K562 (cell line): ENCODE data around the gene TOX3. TPM values are rescaled to one million over a fixed set of nuclear protein-coding genes. Genes with fewer than 3 reads are reported as not detected.

Experiments
- C11orf30 ChIP-seq: fragments of 450-650 bp; IDR thresholded peaks from 2 replicates; pipeline ENCODE4 v1.6.1; 2016; ENCODE audit warnings: low read depth, mild to moderate bottlenecking
- CCAR2 ChIP-seq: fragments of 200-400 bp; formaldehyde crosslinking; IDR thresholded peaks from 2 replicates; pipeline ENCODE4 v1.6.1; 2017; ENCODE audit warnings: mild to moderate bottlenecking, low read depth, low read length
- CREM ChIP-seq: IDR thresholded peaks from 2 replicates; pipeline ENCODE4 v1.6.1; 2014; ENCODE audit warnings: antibody characterized with exemption, low read depth
- FOXK2 ChIP-seq, 2 experiments: fragments of 450-650 bp; IDR thresholded peaks in 1 of 2; conservative IDR thresholded peaks in 1 of 2; 2 replicates each; pipeline ENCODE4 v1.6.1; 2016; ENCODE audit warnings: low read depth in 2 of 2, mild to moderate bottlenecking in 1 of 2
- JUNB ChIP-seq: fragments of 450-650 bp; formaldehyde crosslinking; conservative IDR thresholded peaks from 2 replicates; pipeline ENCODE4 v1.4.0; 2020; ENCODE audit warnings: mild to moderate bottlenecking
- PTTG1 ChIP-seq: fragments of 450-650 bp; IDR thresholded peaks from 2 replicates; pipeline ENCODE4 v1.6.1; 2016; ENCODE audit warnings: low read depth, mild to moderate bottlenecking, missing genetic modification characterization, missing compliant biosample characterization
- RB1 ChIP-seq: fragments of 450-650 bp; IDR thresholded peaks from 2 replicates; pipeline ENCODE4 v1.6.1; 2017; ENCODE audit warnings: low read depth, mild to moderate bottlenecking
- REST ChIP-seq, 2 experiments: fragments of 450-650 bp; formaldehyde crosslinking in 1 of 2; IDR thresholded peaks; 2 replicates each; pipeline versions ENCODE4 v1.4.0 to v1.6.1; 2014 to 2020; ENCODE audit warnings: mild to moderate bottlenecking in 2 of 2, borderline replicate concordance in 1 of 2, low read depth in 1 of 2
- polyA plus RNA-seq, 8 experiments: library from polyadenylated mRNA; depleted of rRNA in 4 of 8; stranded (reverse) in 5 of 8; unstranded in 3 of 8; fragments of >200 nt; fragmentation: Nextera tagmentation in 2 of 8; fragmentation: Illumina TruSeq in 1 of 8; extraction: Ambion mirVana in 2 of 8; extraction: Trizol in 1 of 8; gene quantifications; 2 replicates each; pipeline versions ENCODE4 v1.2.1 to v1.2.3, GENCODE V29; 2011 to 2014; ENCODE audit warnings: inconsistent platforms in 1 of 8, missing spikeins in 1 of 8
- total RNA-seq, 7 experiments: library from RNA; depleted of rRNA in 6 of 7; stranded (reverse); fragments of >200 nt in 6 of 7; fragmentation: Illumina TruSeq in 2 of 7; extraction: Trizol in 2 of 7; gene quantifications; 2 replicates each; pipeline versions ENCODE4 v1.2.1 to v1.2.3, GENCODE V29; 2011 to 2021; ENCODE audit warnings: low replicate concordance in 1 of 7

The TOX3 gene
- total and polyA plus RNA-seq, 9 of the 15 experiments (the other 6 are each of a cell fraction or from before 2014, with no cell fraction given), result not detected

GRCh38 chr16:52437277-52437670 is 109.7 kb downstream of the TOX3 start (continued):
- TF ChIP-seq REST (IDR thresholded peaks at IDR 0.05; ENCODE audit: borderline replicate concordance) (no peak), REST (CRISPR knock-in tag; IDR thresholded peaks at IDR 0.05; ENCODE audit: low read depth) (no peak), JUNB (CRISPR knock-in tag) (no peak), CCAR2 (no peak), CREM (no peak), C11orf30 (no peak), RB1 (no peak), PTTG1 (no peak), FOXK2 (conservative IDR thresholded peaks at IDR 0.05 in 1 of 2, IDR thresholded peaks at IDR 0.05 in 1 of 2; ENCODE audit: low read depth in 2 of 2) (no peak)
